ENCODE data around the gene RIMS4.
"Not testable (repeated sequence)": the region's sequence is repeated elsewhere in the genome, so short reads cannot be mapped to it uniquely, and the experiment has no call there.

RIMS4 gene

GRCh38 chr20:44832724-44833123, 22.4 kb upstream of the RIMS4 start:
- no peak overlapping the region for H3K4me3 ChIP-seq (ENCODE audit: low read depth, low read length)
- TF ChIP-seq CTCF (IDR thresholded peaks at IDR 0.05; ENCODE audit: borderline replicate concordance, insufficient read depth, low read depth, low read length) = no peak

- TF ChIP-seq CTCF (IDR thresholded peaks at IDR 0.05; ENCODE audit: borderline replicate concordance, insufficient read depth, low read depth, low read length) = no peak
- H3K4me3 ChIP-seq (ENCODE audit: low read depth, low read length) = no peak overlapping the region
Observed at GRCh38 chr20:44830995-44831394, 20.6 kb upstream of the RIMS4 start.

- no peak for TF ChIP-seq CTCF (IDR thresholded peaks at IDR 0.05; ENCODE audit: borderline replicate concordance, insufficient read depth, low read depth, low read length)
- no peak overlapping the region for H3K4me3 ChIP-seq (ENCODE audit: low read depth, low read length)
Observed at GRCh38 chr20:44830523-44830922, 20.2 kb upstream of the RIMS4 start.

- H3K4me3 ChIP-seq (ENCODE audit: low read depth, low read length) = no peak overlapping the region
- no peak for TF ChIP-seq CTCF (IDR thresholded peaks at IDR 0.05; ENCODE audit: borderline replicate concordance, insufficient read depth, low read depth, low read length)
Observed at GRCh38 chr20:44829688-44830087, 19.3 kb upstream of the RIMS4 start.

- H3K4me3 ChIP-seq (ENCODE audit: low read depth, low read length) = no peak overlapping the region
- no peak for TF ChIP-seq CTCF (IDR thresholded peaks at IDR 0.05; ENCODE audit: borderline replicate concordance, insufficient read depth, low read depth, low read length)
Observed at GRCh38 chr20:44828640-44829039, 18.3 kb upstream of the RIMS4 start.

GRCh38 chr20:44827401-44827800, 17.1 kb upstream of the RIMS4 start:
- H3K4me3 ChIP-seq (ENCODE audit: low read depth, low read length) = no peak overlapping the region
- no peak for TF ChIP-seq CTCF (IDR thresholded peaks at IDR 0.05; ENCODE audit: borderline replicate concordance, insufficient read depth, low read depth, low read length)

GRCh38 chr20:44821576-44821975, 11.2 kb upstream of the RIMS4 start:
- not testable (repeated sequence) for H3K4me3 ChIP-seq (ENCODE audit: low read depth, low read length)

GRCh38 chr20:44819936-44820335, 9.6 kb upstream of the RIMS4 start:
- no peak for TF ChIP-seq CTCF (IDR thresholded peaks at IDR 0.05; ENCODE audit: borderline replicate concordance, insufficient read depth, low read depth, low read length)
- H3K4me3 ChIP-seq (ENCODE audit: low read depth, low read length) = no peak overlapping the region
